CD4-positive, alpha-beta memory T cell (primary cell): ENCODE data around the gene SULT6B1. TPM values are rescaled to one million over a fixed set of nuclear protein-coding genes. Genes with fewer than 3 reads are reported as not detected.

ENCODE experiments used
- CTCF ChIA-PET: fragments of 350-600 bp; sonication (Branson Sonifier 250); formaldehyde crosslinking; loops from one replicate; lab custom pipeline; 2021; ENCODE audit warnings: inconsistent platforms; ENCODE audit not compliant: partially characterized antibody; lab: Charles Lee
- POLR2A ChIA-PET: fragments of 350-600 bp; sonication (Branson Sonifier 250); formaldehyde crosslinking; loops from one replicate; lab custom pipeline; 2021; ENCODE audit not compliant: partially characterized antibody; lab: Charles Lee
- DNase-seq, 5 donors: peaks; one replicate each; pipeline versions ENCODE4 v3.0.0 to v3.0.0-alpha.2; 2020 to 2022; ENCODE audit warnings: mixed read lengths in 1 of 5
- H3K27ac ChIP-seq: one replicate; pipeline ENCODE4 v1.7.0; 2013; ENCODE audit warnings: low read depth, low read length
- H3K27me3 ChIP-seq: 2 replicates; pipeline ENCODE4 v1.7.0; 2013; ENCODE audit warnings: mild to moderate bottlenecking, low read length, moderate library complexity; ENCODE audit not compliant: insufficient read depth
- H3K36me3 ChIP-seq: 2 replicates; pipeline ENCODE4 v1.7.0; 2013; ENCODE audit warnings: mild to moderate bottlenecking, low read length, moderate library complexity; ENCODE audit not compliant: insufficient read depth
- H3K4me1 ChIP-seq: 2 replicates; pipeline ENCODE4 v1.7.0; 2013; ENCODE audit warnings: mild to moderate bottlenecking, low read length, moderate library complexity; ENCODE audit not compliant: insufficient read depth
- H3K4me3 ChIP-seq, 2 donors: one replicate each; pipeline ENCODE4 v1.7.0; 2013; ENCODE audit warnings: low read length in 2 of 2, mild to moderate bottlenecking in 1 of 2
- H3K9me3 ChIP-seq, 2 donors: one replicate each; pipeline ENCODE4 v1.7.0; 2013; ENCODE audit warnings: low read length in 2 of 2, control low read depth in 1 of 2; ENCODE audit not compliant: control insufficient read depth in 1 of 2
- H3K27ac Mint-ChIP-seq, 7 donors: one replicate each; pipeline ENCODE4 v1.8.0; 2020 to 2021; ENCODE audit warnings: mixed read lengths in 7 of 7, mild to moderate bottlenecking in 6 of 7, inconsistent platforms in 3 of 7, moderate library complexity in 3 of 7
- H3K27me3 Mint-ChIP-seq, 2 donors: one replicate each; pipeline ENCODE4 v1.8.0; 2020 to 2021; ENCODE audit warnings: mixed read lengths in 2 of 2
- H3K36me3 Mint-ChIP-seq, 2 donors: one replicate each; pipeline ENCODE4 v1.8.0; 2020 to 2021; ENCODE audit warnings: mixed read lengths in 2 of 2, inconsistent platforms in 1 of 2, mild to moderate bottlenecking in 1 of 2
- H3K4me1 Mint-ChIP-seq, 4 donors: one replicate each; pipeline ENCODE4 v1.8.0; 2020 to 2021; ENCODE audit warnings: mixed read lengths in 4 of 4, mild to moderate bottlenecking in 1 of 4
- H3K4me3 Mint-ChIP-seq, 8 donors: one replicate each; pipeline ENCODE4 v1.8.0; 2020 to 2021; ENCODE audit warnings: mixed read lengths in 8 of 8, mild to moderate bottlenecking in 7 of 8, moderate library complexity in 6 of 8, inconsistent platforms in 3 of 8
- H3K9me3 Mint-ChIP-seq, 8 donors: one replicate each; pipeline ENCODE4 v1.8.0; 2020 to 2021; ENCODE audit warnings: mixed read lengths in 8 of 8, mild to moderate bottlenecking in 5 of 8, inconsistent platforms in 3 of 8, moderate library complexity in 1 of 8
- intact Hi-C: fragments of 100-400 bp; cut with micrococcal nuclease; formaldehyde crosslinking; loops from one replicate; pipeline ENCODE4 v1.15.1; 2023
- polyA plus RNA-seq, 2 donors: library from polyadenylated mRNA; unstranded; fragments of 300-500 nt; fragmentation: Illumina TruSeq; gene quantifications; one replicate each; pipeline ENCODE4 v1.2.3, GENCODE V29; 2021
- total RNA-seq, 2 experiments: library from RNA; stranded (reverse); gene quantifications; one replicate each; pipeline ENCODE4 v1.2.3, GENCODE V29; 2021

The SULT6B1 gene
- total and polyA plus RNA-seq, 4 experiments from 2014 or later: not detected

DNA sequence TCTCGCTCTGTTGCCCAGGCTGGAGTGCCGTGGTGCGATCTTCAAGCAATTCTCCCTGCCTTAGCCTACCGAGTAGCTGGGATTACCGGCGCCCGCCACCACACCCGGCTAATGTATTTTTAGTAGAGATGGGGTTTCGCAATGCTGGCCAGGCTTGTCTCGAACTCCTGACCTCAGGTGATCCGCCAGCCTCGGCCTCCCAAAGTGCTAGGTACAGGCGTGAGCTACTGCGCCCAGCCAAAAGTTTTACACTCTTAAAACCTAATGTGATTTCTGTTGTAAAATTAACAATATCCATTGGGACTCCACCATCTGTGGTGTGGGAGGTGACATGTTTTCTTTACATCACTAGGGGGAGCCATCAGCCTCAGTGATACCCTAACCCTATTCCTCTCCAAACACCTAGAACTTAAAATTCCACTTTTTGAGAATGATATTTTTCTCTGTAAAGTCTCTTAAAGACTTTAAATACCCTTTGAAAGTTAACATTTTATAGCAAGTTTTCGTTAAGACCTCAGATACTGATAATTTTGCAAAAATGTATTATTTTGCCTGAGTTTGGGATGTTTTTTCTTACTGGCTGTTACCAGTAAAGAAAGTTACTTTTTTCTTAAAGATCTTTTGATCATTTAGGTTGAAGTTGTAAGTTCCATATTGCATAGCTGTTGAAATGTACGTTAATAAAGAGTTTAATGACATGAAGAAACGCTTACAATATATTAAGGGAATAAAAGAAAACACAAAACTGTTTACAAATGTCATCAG is 20.1 kb downstream of the SULT6B1 start:
- Mint-ChIP-seq H3K4me3 (no peak overlapping the region), H3K9me3 (peaks cover 0 to 23% (median 16%) of the 10 kb centered on the region in 8 donors), H3K27me3 (no peaks in the 10 kb centered on the region), H3K4me1 (no peaks in the 10 kb centered on the region), H3K27ac (no peak overlapping the region), H3K36me3 (peaks cover 0 to 5% of the 10 kb centered on the region in 2 donors)
- intact Hi-C loops: loop anchor here (1.0 to 10.0 kb wide), 5 partner anchors 63 to 709 kb away; partner anchors contain the start of genes CEBPZ and NDUFAF7
- H3K36me3 ChIP-seq: no peaks in the 10 kb centered on the region
- ChIA-PET POLR2A (interaction anchor here (1.4 kb wide), 1 partner anchor 28 kb away, joined by 4 read pairs; no protein-coding TSS in a partner anchor), CTCF (interaction anchor here (0.6 to 3.0 kb wide), 23 partner anchors 8 to 709 kb away, joined by 3 to 25 read pairs (median 4); partner anchors contain the start of genes CEBPZ, CEBPZOS, EIF2AK2 and NDUFAF7)
- no peaks in the 10 kb centered on the region for H3K27me3 ChIP-seq
- DNase-seq: peak in 4 of 5 donors; percentile 32 to 45 (median 36)
- no peak overlapping the region for H3K4me3 ChIP-seq
- no peak overlapping the region for H3K27ac ChIP-seq
- no peaks in the 10 kb centered on the region for H3K4me1 ChIP-seq
- no peaks in the 10 kb centered on the region for H3K9me3 ChIP-seq

DNA sequence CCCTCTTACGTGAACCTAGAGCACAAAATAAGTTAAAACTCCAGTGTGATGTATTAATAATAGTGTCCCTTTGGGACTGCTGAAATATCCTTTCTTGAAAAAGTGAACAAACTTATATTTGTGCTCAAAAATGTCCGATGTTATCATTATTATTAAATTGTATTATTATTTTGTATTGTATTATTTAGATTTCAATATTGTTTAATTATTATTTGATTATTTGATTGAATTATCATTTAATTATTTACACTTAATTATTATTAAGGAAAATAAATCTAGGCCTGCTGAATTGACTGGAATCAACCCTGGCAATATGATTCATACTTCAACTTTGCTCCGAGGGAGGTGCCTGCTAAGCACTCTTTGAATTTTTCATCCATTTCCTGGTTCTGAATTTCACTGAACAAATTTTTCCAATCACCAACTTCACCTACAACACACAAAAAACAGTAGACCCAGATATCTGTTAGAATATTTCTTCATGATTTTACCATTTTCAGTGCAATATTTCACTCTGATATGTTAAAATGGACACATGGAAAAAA is 20.8 kb downstream of the SULT6B1 start:
- Histone ChIP-seq H3K36me3 (no peaks in the 10 kb centered on the region), H3K4me3 (no peak overlapping the region), H3K4me1 (no peaks in the 10 kb centered on the region), H3K27ac (no peak overlapping the region), H3K9me3 (no peaks in the 10 kb centered on the region), H3K27me3 (no peaks in the 10 kb centered on the region)
- intact Hi-C loops: loop anchor here (1.0 to 10.0 kb wide), 5 partner anchors 64 to 710 kb away; partner anchors contain the start of genes CEBPZ and NDUFAF7
- Mint-ChIP-seq H3K27me3 (no peaks in the 10 kb centered on the region), H3K27ac (no peak overlapping the region), H3K9me3 (peaks cover 0 to 23% (median 16%) of the 10 kb centered on the region in 8 donors), H3K36me3 (peaks cover 0 to 5% of the 10 kb centered on the region in 2 donors), H3K4me1 (no peaks in the 10 kb centered on the region), H3K4me3 (no peak overlapping the region)
- no peak for DNase-seq
- ChIA-PET POLR2A (interaction anchor here (1.4 kb wide), 1 partner anchor 29 kb away, joined by 4 read pairs; no protein-coding TSS in a partner anchor), CTCF (interaction anchor here (0.6 to 3.0 kb wide), 7 partner anchors 8 to 710 kb away, joined by 3 to 25 read pairs (median 6); partner anchors contain the start of gene EIF2AK2)

DNA sequence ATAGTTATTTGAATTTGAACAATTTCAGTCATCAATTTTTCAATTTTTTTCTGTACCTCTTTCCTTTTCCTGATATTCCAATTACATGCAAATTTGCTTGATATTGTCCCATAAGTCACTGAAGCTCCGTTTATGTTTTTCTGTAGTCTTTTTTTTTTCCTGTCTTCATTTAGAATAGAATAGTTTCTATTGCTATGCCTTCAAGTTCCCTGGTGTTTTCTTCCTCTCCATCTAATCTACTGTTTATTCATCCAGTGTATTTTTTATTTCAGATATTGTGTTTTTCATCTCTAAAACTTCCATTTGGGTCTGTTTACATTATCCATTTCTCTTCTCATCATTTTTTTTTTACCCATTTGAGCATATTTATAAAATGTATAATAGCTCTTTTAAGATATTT is 23.7 kb downstream of the SULT6B1 start:
- H3K9me3 Mint-ChIP-seq: peaks cover 0 to 23% (median 17%) of the 10 kb centered on the region in 8 donors
- H3K4me1 Mint-ChIP-seq: peaks cover 0 to 7% (median 0%) of the 10 kb centered on the region in 4 donors
- no peak for DNase-seq
- ChIA-PET CTCF (interaction anchor here (1.1 kb wide), 1 partner anchor 231 kb away, joined by 3 read pairs; no protein-coding TSS in a partner anchor), POLR2A (no interaction called here)
- Histone ChIP-seq H3K27ac (no peak overlapping the region), H3K9me3 (no peaks in the 10 kb centered on the region), H3K4me3 (no peak overlapping the region), H3K36me3 (no peaks in the 10 kb centered on the region), H3K27me3 (no peaks in the 10 kb centered on the region), H3K4me1 (no peaks in the 10 kb centered on the region)
- intact Hi-C loops: loop anchor here (5.0 to 10.0 kb wide), 2 partner anchors 118 to 230 kb away; no protein-coding TSS in a partner anchor
- peaks cover 0 to 5% of the 10 kb centered on the region in 2 donors for H3K36me3 Mint-ChIP-seq
- H3K4me3 Mint-ChIP-seq: peak overlapping the region in 1 of 8 donors; percentile 43
- H3K27ac Mint-ChIP-seq: peak overlapping the region in 1 of 7 donors; percentile 16
- no peaks in the 10 kb centered on the region for H3K27me3 Mint-ChIP-seq

DNA sequence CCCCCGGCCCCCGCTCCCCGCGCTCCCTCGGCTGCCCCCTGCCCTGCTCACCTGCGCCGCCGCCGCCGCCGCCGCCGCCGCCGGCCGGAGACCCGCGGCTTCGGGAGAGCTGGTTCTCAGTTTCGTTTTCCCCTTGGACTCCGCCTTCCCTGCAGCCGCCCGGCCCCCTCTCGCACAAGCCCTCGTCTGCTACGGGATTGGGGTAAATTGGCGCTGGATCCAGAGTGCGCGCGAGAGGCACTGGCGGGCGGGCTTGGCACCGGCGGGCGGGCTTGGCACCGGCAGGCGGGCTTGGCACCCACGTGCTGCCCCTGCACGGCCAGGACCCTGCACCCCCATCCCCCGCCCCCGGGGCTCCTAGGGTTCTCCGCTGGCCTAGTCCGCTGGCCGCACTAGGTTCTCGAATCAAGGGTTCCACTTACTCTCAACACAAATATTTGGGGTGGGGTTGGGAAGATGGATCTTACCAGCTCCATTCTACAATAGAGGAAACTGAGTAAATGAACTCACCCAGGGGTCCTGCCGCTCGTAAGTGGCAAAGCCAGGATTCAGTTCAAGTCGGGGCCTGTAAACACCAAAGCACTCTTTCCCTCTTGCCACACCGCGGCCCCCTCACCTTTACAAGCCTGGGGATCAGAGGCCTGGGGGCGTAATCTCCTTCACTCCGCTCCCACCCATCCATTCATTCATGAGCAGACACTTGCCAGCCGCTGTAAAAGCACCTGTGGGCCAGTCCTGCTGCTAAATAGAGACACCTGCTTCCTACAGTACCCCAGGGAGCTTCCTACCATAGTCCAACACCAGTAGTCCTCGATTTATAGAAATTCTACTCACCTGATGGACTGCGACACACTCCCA is 31.4 kb downstream of the SULT6B1 start, which contains the start of gene EIF2AK2:
TSS of gene EIF2AK2 (minus strand) at position 124 of the 858 bp plus-strand sequence. CDS start 9,174 bp downstream, outside the sequence.
- Histone ChIP-seq H3K27ac (peak within 1 kb of the TSS; percentile 72), H3K27me3 (no peaks in the 10 kb centered on the region), H3K36me3 (no peaks in the 10 kb centered on the region), H3K4me1 (peaks cover 26% of the 10 kb centered on the region), H3K9me3 (no peaks in the 10 kb centered on the region), H3K4me3 (peak within 1 kb of the TSS; percentile 62 to 63)
- Mint-ChIP-seq H3K4me3 (peak within 1 kb of the TSS; percentile 88 to 96 (median 94)), H3K4me1 (peaks cover 34 to 54% (median 49%) of the 10 kb centered on the region in 4 donors), H3K9me3 (peaks cover 0 to 2% (median 0%) of the 10 kb centered on the region in 8 donors), H3K36me3 (peaks cover 20 to 21% of the 10 kb centered on the region in 2 donors), H3K27ac (peak within 1 kb of the TSS; percentile 86 to 96 (median 92)), H3K27me3 (no peaks in the 10 kb centered on the region)
- CTCF ChIA-PET: interaction anchor here (3.9 kb wide), 1 partner anchor 12 kb away, joined by 25 read pairs; no protein-coding TSS in a partner anchor
- peak; percentile 84 to 90 (median 87) for DNase-seq
- intact Hi-C loops: loop anchor here (1.0 to 5.0 kb wide), 4 partner anchors 40 to 190 kb away; partner anchors contain the start of genes CEBPZ, CEBPZOS, GPATCH11 and HEATR5B
- POLR2A ChIA-PET: interaction anchor here (0.9 to 1.6 kb wide), 9 partner anchors 13 to 190 kb away, joined by 3 to 10 read pairs (median 4); partner anchors contain the start of genes CEBPZ, CEBPZOS, GPATCH11 and HEATR5B

DNA sequence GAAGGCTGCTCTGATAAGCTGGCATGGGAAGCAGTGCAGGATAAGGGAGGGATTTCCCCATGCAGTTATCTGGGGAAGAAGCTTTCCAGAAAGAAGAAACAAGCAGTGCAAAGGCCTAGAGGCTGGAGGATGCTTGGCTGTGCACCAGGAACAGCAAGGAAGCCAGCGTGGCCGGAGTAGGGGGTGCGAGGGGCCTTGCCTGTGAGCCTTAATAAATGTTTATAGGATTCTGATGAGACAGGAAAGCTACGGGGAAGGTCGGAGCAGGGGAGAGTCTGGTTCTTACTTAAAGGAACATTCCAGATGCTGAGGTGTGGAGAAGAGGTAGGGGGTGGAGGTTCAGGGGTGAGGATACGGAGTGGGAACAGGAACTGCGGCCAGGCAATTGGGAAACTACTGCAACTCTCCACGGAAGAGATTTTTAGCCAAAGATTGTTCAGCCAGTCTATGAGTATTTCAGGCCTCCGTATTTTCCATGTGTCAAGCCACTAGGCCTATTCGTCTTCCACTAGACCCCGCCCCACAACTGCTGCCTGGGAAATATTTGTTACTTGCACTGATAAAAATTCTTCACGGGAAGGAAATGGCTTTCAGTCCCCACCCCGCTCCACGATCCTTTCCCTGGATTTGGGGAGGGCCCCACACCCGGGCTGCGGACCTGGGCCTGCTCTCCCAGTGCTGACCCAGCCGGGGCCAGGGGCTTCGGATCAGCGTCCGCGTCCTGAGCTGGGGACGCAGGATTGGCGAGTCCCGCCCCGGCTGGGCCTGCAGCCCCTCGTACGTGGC is 32.2 kb downstream of the SULT6B1 start:
- H3K4me3 Mint-ChIP-seq: peak overlapping the region; percentile 88 to 96 (median 94)
- peak in 1 of 5 donors; percentile 56 for DNase-seq
- ChIA-PET POLR2A (interaction anchor here (0.9 to 1.6 kb wide), 8 partner anchors 13 to 190 kb away, joined by 3 to 10 read pairs (median 4); partner anchors contain the start of genes CEBPZ, CEBPZOS, NDUFAF7 and STRN), CTCF (interaction anchor here (3.9 kb wide), 1 partner anchor 13 kb away, joined by 25 read pairs; no protein-coding TSS in a partner anchor)
- Histone ChIP-seq H3K4me3 (peak overlapping the region; percentile 62 to 63), H3K4me1 (peaks cover 34% of the 10 kb centered on the region), H3K27me3 (no peaks in the 10 kb centered on the region), H3K9me3 (no peaks in the 10 kb centered on the region), H3K36me3 (no peaks in the 10 kb centered on the region), H3K27ac (peak overlapping the region; percentile 72)
- H3K36me3 Mint-ChIP-seq: peaks cover 23 to 24% of the 10 kb centered on the region in 2 donors
- peaks cover 0 to 2% (median 0%) of the 10 kb centered on the region in 8 donors for H3K9me3 Mint-ChIP-seq
- intact Hi-C loops: loop anchor here (1.0 to 5.0 kb wide), 4 partner anchors 41 to 189 kb away; partner anchors contain the start of genes CEBPZ, CEBPZOS, GPATCH11 and HEATR5B
- H3K4me1 Mint-ChIP-seq: peaks cover 40 to 62% (median 54%) of the 10 kb centered on the region in 4 donors
- no peaks in the 10 kb centered on the region for H3K27me3 Mint-ChIP-seq
- peak overlapping the region; percentile 83 to 96 (median 91) for H3K27ac Mint-ChIP-seq
